ENCODE data around the gene TSPAN13. TPM values are rescaled to one million over a fixed set of nuclear protein-coding genes. Genes with fewer than 3 reads are reported as not detected.

The TSPAN13 gene
- total and polyA plus RNA-seq, 10 donors, result 30.1 to 53.0 (median 46.9) TPM

DNA sequence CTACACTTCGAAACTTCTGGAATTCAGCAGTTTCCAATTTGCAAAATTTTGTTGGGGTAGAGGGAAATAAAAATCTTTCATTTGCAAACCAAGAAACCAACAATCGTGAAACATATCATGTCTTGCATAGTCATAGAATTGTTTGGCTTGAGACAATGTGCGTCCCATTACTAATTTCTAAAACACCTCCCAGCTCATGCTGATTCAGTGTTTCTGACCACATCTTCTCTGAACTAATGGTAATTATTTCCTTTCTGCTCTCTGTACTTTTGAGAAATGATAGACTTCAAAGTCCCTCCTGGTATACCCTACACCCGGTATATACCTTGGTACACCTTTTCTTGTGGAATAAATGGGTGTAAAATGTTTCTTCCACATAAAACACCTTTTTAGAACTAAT is 41.8 kb upstream of the TSPAN13 start:
- Histone ChIP-seq H3K27me3 (replicated peaks in 1 of 7) (no peaks in the 10 kb centered on the region), H3K4me1 (no peaks in the 10 kb centered on the region), H3K27ac (no peak overlapping the region), H3K4me3 (no peak overlapping the region), H3K9me3 (no peaks in the 10 kb centered on the region), H3K36me3 (peaks cover 0 to 6% (median under 1%) of the 10 kb centered on the region in 6 donors)
- intact Hi-C loops (cut with DNase I; ENCODE audit: low total_unique reads), result no loop called here
- no peak for DNase-seq
- TF ChIP-seq POLR2AphosphoS5 (IDR thresholded peaks at IDR 0.05) (no peak), POLR2A (IDR thresholded peaks at IDR 0.05) (no peak)
- TF ChIP-seq, protein P1, sequence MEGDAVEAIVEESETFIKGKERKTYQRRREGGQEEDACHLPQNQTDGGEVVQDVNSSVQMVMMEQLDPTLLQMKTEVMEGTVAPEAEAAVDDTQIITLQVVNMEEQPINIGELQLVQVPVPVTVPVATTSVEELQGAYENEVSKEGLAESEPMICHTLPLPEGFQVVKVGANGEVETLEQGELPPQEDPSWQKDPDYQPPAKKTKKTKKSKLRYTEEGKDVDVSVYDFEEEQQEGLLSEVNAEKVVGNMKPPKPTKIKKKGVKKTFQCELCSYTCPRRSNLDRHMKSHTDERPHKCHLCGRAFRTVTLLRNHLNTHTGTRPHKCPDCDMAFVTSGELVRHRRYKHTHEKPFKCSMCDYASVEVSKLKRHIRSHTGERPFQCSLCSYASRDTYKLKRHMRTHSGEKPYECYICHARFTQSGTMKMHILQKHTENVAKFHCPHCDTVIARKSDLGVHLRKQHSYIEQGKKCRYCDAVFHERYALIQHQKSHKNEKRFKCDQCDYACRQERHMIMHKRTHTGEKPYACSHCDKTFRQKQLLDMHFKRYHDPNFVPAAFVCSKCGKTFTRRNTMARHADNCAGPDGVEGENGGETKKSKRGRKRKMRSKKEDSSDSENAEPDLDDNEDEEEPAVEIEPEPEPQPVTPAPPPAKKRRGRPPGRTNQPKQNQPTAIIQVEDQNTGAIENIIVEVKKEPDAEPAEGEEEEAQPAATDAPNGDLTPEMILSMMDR (IDR thresholded peaks at IDR 0.05 in 8 of 11, conservative IDR thresholded peaks at IDR 0.05 in 3 of 11), result no peak
- WGBS, 5 donors, result 70 to 82% (median 81%) methylated on average over 4 of the region's 4 CpGs

DNA sequence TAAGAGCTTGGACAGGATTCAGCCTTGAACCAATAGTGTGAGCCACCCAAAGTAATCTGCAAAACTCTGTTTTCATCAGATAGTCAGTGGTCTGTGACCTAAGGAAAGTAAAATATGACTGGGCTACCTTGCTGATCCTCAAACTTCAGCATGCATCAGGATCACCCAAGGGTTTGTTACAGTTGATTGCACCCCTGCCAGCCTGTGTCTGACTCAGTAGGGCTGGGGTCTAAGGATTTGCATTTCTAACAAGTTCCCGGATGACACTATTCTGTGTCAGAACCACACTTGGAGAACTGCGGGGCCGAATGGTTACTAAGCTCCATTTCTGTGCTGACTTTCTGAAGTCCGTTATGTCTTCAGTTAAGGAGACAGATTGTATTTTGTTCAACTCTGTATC is 40.6 kb upstream of the TSPAN13 start:
- TF ChIP-seq POLR2AphosphoS5 (IDR thresholded peaks at IDR 0.05), result no peak
- TF ChIP-seq, protein P1 (IDR thresholded peaks at IDR 0.05 in 8 of 11, conservative IDR thresholded peaks at IDR 0.05 in 3 of 11), result no peak
- no peak for TF ChIP-seq POLR2A (IDR thresholded peaks at IDR 0.05)
- Histone ChIP-seq H3K4me1 (no peaks in the 10 kb centered on the region), H3K4me3 (no peak overlapping the region), H3K27ac (no peak overlapping the region), H3K27me3 (replicated peaks in 1 of 7) (no peaks in the 10 kb centered on the region), H3K36me3 (no peaks in the 10 kb centered on the region), H3K9me3 (no peaks in the 10 kb centered on the region)
- intact Hi-C loops (cut with DNase I; ENCODE audit: low total_unique reads), result no loop called here
- no peak for DNase-seq
- whole genome bisulfite sequencing, 5 donors, result 82 to 94% (median 89%) methylated on average over 4 of the region's 4 CpGs

DNA sequence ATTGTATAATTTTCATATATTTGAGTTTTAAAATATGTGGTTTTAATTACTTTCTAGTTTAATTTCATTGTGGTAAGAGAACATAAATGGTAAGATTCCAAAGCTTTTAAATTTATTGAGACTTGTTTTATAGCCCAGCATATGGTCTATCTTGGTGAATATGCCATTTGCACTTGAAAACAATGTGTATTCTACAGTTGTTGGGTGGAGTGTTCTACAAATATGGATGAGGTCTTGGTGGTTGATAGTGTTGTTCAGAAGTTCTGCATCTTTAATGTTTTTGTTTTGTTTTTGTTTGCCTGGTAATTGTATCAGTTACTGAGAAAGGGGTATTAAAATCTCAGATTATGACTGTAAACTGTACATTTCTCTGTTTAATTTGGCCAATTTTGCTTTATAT is 37.6 kb upstream of the TSPAN13 start:
- Histone ChIP-seq H3K27ac (no peak overlapping the region), H3K9me3 (no peaks in the 10 kb centered on the region), H3K36me3 (no peaks in the 10 kb centered on the region), H3K4me1 (no peaks in the 10 kb centered on the region), H3K4me3 (no peak overlapping the region), H3K27me3 (replicated peaks in 1 of 7) (no peaks in the 10 kb centered on the region)
- intact Hi-C loops (cut with DNase I; ENCODE audit: low total_unique reads), result no loop called here
- no peak for DNase-seq
- TF ChIP-seq, protein P1 (IDR thresholded peaks at IDR 0.05 in 8 of 11, conservative IDR thresholded peaks at IDR 0.05 in 3 of 11), result no peak
- no peak for TF ChIP-seq POLR2AphosphoS5 (IDR thresholded peaks at IDR 0.05)
- no peak for TF ChIP-seq POLR2A (IDR thresholded peaks at IDR 0.05)

DNA sequence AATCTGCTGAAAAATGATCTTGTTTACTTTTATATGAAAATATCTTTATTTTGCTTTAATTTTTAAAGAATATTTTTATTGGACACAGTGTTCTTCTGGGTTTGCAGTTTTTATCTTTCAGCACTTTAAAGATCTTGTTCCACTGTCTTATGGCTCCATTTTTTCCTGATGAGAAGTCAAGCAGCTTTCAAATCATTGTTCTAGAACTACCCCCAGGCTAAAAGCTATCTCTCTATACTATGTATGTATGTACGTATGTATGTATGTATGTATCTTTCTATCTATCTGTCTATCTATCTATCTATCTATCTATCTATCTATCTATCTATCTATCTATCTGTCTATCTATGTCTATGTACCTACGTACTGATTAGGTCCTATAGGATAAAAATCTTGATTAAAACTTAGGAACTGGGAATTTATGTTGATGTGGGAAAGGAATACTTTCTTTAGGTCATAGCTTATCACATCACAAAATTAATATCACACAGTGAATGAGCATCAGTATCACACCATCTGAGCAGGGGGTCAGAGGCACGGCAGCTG is 35.4 kb upstream of the TSPAN13 start:
- H3K27ac ChIP-seq, result no peak overlapping the region
- DNase-seq, result no peak
- no peaks in the 10 kb centered on the region for H3K4me1 ChIP-seq
- TF ChIP-seq, protein P1 (IDR thresholded peaks at IDR 0.05 in 8 of 11, conservative IDR thresholded peaks at IDR 0.05 in 3 of 11), result no peak
- WGBS, 5 donors, result 89 to 99% (median 93%) methylated on average over 3 of the region's 3 CpGs
- no peak overlapping the region for H3K4me3 ChIP-seq
- intact Hi-C loops (cut with DNase I; ENCODE audit: low total_unique reads), result no loop called here
- H3K27me3 ChIP-seq (replicated peaks in 1 of 7), result no peaks in the 10 kb centered on the region
- H3K9me3 ChIP-seq, result no peaks in the 10 kb centered on the region
- no peaks in the 10 kb centered on the region for H3K36me3 ChIP-seq
